ENCODE data around the gene HSP90AB1. TPM values are rescaled to one million over a fixed set of nuclear protein-coding genes. Genes with fewer than 3 reads are reported as not detected.

Gene HSP90AB1
- polyA plus RNA-seq, 3 donors: 119 to 242 (median 145) TPM

- peaks cover 19 to 44% (median 30%) of the 10 kb centered on the region in 3 donors for H3K27me3 Mint-ChIP-seq (ENCODE audit: low read depth in 3 of 3)
- no peaks in the 10 kb centered on the region for H3K36me3 Mint-ChIP-seq
- H3K4me1 Mint-ChIP-seq: peaks cover 13% of the 10 kb centered on the region
Measured at GRCh38 chr6:44286285-44286565, 39.3 kb downstream of the HSP90AB1 start.

GRCh38 chr6:44286747-44287146, 39.8 kb downstream of the HSP90AB1 start:
- Mint-ChIP-seq H3K9me3 (peaks cover 0 to 2% (median 0%) of the 10 kb centered on the region in 7 donors), H3K36me3 (no peaks in the 10 kb centered on the region), H3K27ac (no peak overlapping the region), H3K27me3 (ENCODE audit: low read depth in 3 of 3) (peaks cover 19 to 49% (median 35%) of the 10 kb centered on the region in 3 donors), H3K4me1 (peaks cover 13% of the 10 kb centered on the region), H3K4me3 (peak overlapping the region in 1 of 2 donors; percentile 27)
- Histone ChIP-seq H4K20me1 (ENCODE audit: insufficient read depth, low read length) (no peaks in the 10 kb centered on the region), H3K4me1 (ENCODE audit: control insufficient read depth in 1 of 2, insufficient read depth in 2 of 2, low read length in 2 of 2) (peaks cover 9% of the 10 kb centered on the region in 2 donors), H3K27me3 (ENCODE audit: control insufficient read depth in 2 of 2, insufficient read depth in 2 of 2, low read length in 2 of 2) (peaks cover 0 to 15% of the 10 kb centered on the region in 2 donors), H3K27ac (ENCODE audit: low read depth in 1 of 2, low read length in 2 of 2) (no peak overlapping the region), H3K9me3 (replicated peaks in 1 of 2; ENCODE audit: control insufficient read depth in 1 of 2, insufficient read depth in 1 of 2, low read length in 2 of 2) (no peaks in the 10 kb centered on the region), H3K9ac (ENCODE audit: insufficient read depth, low read length, poor library complexity, severe bottlenecking) (no peak overlapping the region), H3K4me3 (replicated peaks in 1 of 3; ENCODE audit: low read depth in 2 of 3, low read length in 3 of 3) (no peak overlapping the region), H3K79me2 (ENCODE audit: insufficient read depth, low read length) (no peaks in the 10 kb centered on the region), H3K4me2 (replicated peaks; ENCODE audit: extremely low read depth, low read length, poor library complexity, severe bottlenecking) (no peak overlapping the region), H3K36me3 (replicated peaks in 1 of 2; ENCODE audit: control insufficient read depth in 1 of 2, insufficient read depth in 2 of 2, low read length in 2 of 2) (no peaks in the 10 kb centered on the region), H2AFZ (ENCODE audit: insufficient read depth, low read depth, low read length, poor library complexity, severe bottlenecking) (no peak overlapping the region)
- intact Hi-C loops (cut with micrococcal nuclease): no loop called here
- TF ChIP-seq CTCF (IDR thresholded peaks at IDR 0.05): no peak
- WGBS (ENCODE audit: insufficient coverage): no CpG with 5 or more reads among the region's 2 CpGs
- no peak for DNase-seq

More at GRCh38 chr6:44286285-44286565, 39.3 kb downstream of the HSP90AB1 start:
- no peak for DNase-seq
- 92% methylated on average over 11 of the region's 12 CpGs for WGBS (ENCODE audit: insufficient coverage)
- Histone ChIP-seq H4K20me1 (ENCODE audit: insufficient read depth, low read length) (no peaks in the 10 kb centered on the region), H3K9ac (ENCODE audit: insufficient read depth, low read length, poor library complexity, severe bottlenecking) (no peak overlapping the region), H3K9me3 (replicated peaks in 1 of 2; ENCODE audit: control insufficient read depth in 1 of 2, insufficient read depth in 1 of 2, low read length in 2 of 2) (no peaks in the 10 kb centered on the region), H3K4me3 (replicated peaks in 1 of 3; ENCODE audit: low read depth in 2 of 3, low read length in 3 of 3) (no peak overlapping the region), H3K36me3 (replicated peaks in 1 of 2; ENCODE audit: control insufficient read depth in 1 of 2, insufficient read depth in 2 of 2, low read length in 2 of 2) (no peaks in the 10 kb centered on the region), H3K4me1 (ENCODE audit: control insufficient read depth in 1 of 2, insufficient read depth in 2 of 2, low read length in 2 of 2) (peaks cover 9% of the 10 kb centered on the region in 2 donors), H3K27ac (ENCODE audit: low read depth in 1 of 2, low read length in 2 of 2) (no peak overlapping the region), H3K4me2 (replicated peaks; ENCODE audit: extremely low read depth, low read length, poor library complexity, severe bottlenecking) (no peak overlapping the region), H3K27me3 (ENCODE audit: control insufficient read depth in 2 of 2, insufficient read depth in 2 of 2, low read length in 2 of 2) (peaks cover 0 to 13% of the 10 kb centered on the region in 2 donors), H2AFZ (ENCODE audit: insufficient read depth, low read depth, low read length, poor library complexity, severe bottlenecking) (no peak overlapping the region), H3K79me2 (ENCODE audit: insufficient read depth, low read length) (no peaks in the 10 kb centered on the region)
- intact Hi-C loops (cut with micrococcal nuclease): no loop called here
- Mint-ChIP-seq H3K27ac (no peak overlapping the region), H3K9me3 (peaks cover 0 to 2% (median 0%) of the 10 kb centered on the region in 7 donors), H3K4me3 (peak overlapping the region in 1 of 2 donors; percentile 6)
- TF ChIP-seq CTCF (IDR thresholded peaks at IDR 0.05): no peak

Measured in CD14-positive monocyte (primary cell).